ENCODE measurements around the gene EFCC1.

DNA sequence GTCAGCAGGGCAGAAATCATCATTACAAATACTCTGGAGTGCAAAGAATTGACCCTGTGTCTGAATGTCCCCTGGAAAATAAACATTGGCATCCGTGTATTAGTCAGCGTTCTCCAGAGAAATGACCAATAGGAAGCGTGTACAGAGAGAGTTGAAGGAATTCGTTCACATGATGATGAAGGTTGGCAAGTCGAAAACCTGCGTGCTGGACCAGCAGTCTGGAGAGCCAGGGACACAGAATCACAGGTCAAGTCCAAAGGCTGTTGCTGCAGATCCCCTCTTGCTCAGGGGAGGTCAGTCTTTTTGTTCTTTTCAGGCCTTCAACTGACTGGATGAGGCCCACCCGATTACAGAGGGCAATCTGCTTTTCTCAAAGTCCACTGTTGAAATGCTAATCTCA, 76.1 kb downstream of the EFCC1 start:
- TF ChIP-seq, protein P1, sequence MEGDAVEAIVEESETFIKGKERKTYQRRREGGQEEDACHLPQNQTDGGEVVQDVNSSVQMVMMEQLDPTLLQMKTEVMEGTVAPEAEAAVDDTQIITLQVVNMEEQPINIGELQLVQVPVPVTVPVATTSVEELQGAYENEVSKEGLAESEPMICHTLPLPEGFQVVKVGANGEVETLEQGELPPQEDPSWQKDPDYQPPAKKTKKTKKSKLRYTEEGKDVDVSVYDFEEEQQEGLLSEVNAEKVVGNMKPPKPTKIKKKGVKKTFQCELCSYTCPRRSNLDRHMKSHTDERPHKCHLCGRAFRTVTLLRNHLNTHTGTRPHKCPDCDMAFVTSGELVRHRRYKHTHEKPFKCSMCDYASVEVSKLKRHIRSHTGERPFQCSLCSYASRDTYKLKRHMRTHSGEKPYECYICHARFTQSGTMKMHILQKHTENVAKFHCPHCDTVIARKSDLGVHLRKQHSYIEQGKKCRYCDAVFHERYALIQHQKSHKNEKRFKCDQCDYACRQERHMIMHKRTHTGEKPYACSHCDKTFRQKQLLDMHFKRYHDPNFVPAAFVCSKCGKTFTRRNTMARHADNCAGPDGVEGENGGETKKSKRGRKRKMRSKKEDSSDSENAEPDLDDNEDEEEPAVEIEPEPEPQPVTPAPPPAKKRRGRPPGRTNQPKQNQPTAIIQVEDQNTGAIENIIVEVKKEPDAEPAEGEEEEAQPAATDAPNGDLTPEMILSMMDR (conservative IDR thresholded peaks at IDR 0.05; ENCODE audit: low read length): no peak
- TF ChIP-seq EZH2phosphoT487 (IDR thresholded peaks at IDR 0.05; ENCODE audit: borderline replicate concordance, low read depth, low read length): no peak

All from OCI-LY7 (cell line).